HG03565 (cell line): ENCODE data around the gene GALNT1.
A peak's percentile ranks its signal among the peaks of the same experiment; 100 is the strongest.

Experiments used
- ATAC-seq: cut with Tn5 transposase; IDR thresholded peaks from one replicate; pipeline ENCODE4 v1.9.1; 2021; ENCODE audit warnings: mild to moderate bottlenecking, moderate library complexity; ENCODE audit not compliant: unreplicated experiment

Gene GALNT1

DNA sequence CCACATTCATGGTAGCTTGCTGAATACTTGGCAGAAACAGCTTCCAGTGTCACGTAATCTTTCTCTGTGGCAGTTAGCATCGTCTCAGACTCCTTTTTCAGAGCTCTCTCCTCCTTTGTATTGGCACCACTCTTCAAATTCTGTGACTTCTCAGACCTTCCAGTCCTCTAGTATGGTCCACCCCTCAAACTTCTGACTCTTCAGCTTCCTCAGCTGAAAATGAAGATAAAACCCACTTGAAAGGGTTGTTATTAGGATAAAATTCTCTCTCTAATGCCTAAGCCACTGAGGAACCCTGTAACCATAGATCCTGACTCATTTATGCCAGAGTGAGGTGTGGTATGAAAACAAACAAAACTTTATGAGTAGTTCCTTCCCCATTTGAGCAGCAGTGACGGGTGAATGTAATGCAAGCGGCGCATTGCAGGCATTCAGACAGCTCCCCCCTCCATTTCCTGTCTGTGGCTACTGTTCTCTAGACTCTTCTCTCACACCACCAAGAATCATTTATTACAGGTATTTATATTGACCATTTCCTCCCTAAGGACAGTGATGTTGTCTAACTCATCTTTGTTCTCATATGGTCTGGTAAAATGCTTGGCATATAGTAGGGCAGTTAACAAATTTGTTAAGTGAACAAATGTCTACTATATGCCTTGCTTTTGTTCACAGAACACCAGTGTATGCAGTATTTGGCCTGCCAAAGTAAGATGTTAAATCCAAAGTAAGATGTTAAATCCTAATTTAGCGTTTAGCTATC is 35.3 kb downstream of the GALNT1 start:
- ATAC-seq: peak; percentile 96

- no peak for ATAC-seq
Observed at GRCh38 chr18:35617865-35618264, 36.3 kb downstream of the GALNT1 start.

GRCh38 chr18:35618289-35618688 is 36.7 kb downstream of the GALNT1 start:
- ATAC-seq: no peak

DNA sequence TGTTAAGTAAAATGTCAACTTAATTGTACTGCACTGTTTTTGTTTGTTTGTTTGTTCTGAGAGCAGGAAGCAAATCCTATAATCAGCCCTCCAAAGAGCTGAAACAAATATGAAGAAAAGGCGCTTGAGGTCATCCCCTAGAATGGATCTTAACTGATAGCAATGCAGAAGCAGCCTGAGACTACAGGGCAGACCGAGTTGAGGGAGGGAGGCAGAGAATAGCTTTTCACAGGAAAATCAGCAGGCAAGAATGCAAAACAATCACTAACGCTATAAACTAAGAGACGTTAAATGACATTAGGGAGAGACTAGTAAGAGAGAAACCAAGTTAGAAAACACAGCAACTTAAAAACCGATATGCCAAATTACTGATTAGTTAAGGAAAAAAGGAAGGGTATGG is 37.2 kb downstream of the GALNT1 start:
- ATAC-seq: no peak

- ATAC-seq: no peak
Observed at GRCh38 chr18:35619464-35619863, 37.9 kb downstream of the GALNT1 start.

DNA sequence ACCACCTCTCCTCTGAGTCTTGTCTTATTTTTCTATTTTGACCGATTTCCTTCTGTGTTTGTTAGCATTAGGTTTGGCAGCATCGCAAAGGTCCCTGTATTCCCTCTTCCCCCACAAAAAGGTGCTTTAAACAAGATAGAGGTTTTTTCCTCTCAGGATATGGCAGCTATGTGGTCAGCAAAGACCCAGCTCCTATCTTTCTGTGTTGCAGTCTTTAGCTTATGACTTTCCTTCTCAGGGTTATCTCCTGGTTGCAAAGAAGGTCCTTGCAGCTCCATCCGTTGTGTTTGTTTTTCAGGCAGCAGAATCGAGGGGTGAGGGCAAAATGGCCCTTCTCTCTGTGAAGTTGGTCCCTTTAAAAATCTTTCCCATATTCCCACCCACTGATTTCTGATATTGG is 38.4 kb downstream of the GALNT1 start:
- ATAC-seq: no peak

DNA sequence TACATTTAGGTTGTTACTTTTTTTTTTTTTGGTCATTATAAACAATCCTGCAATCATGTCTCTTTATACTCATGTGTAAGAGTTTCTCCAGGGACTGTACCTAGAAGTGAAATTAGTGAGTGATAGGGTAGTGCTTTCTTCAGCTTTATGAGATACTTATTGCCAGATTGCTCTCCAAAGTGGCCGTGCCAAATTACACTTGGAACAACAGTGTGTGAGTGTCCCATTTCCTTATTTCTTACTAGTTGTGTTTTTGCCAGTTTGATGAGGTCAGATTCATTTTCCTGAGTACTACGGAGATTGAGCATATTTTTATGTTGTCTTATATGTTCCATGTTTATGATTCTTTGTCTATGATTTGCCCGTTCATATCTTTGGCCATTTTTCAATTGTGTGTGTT is 39.2 kb downstream of the GALNT1 start:
- ATAC-seq: no peak

DNA sequence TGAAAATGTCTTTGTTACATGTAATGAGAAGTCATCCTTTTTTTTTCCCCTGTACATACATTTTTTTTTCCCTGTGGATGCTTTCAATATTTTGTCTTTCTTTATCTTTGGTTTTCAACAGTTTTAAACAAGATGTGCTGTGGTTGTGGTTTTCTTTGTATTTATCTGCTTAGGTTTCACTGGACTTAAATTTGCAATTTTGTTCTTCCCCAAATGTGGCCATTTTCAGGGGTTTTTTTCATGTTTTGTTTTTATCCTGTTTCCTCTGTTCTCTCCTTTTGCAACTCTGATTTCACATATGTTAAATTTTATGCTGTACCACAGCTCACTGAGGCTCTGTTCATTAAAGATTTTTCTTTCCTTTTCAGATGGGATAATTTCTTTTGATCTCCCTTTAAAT is 41.7 kb downstream of the GALNT1 start:
- no peak for ATAC-seq

- ATAC-seq: peak; percentile 89
Observed at GRCh38 chr18:35624146-35624545, 42.6 kb downstream of the GALNT1 start.

GRCh38 chr18:35625232-35625631 is 43.7 kb downstream of the GALNT1 start:
- no peak for ATAC-seq

GRCh38 chr18:35633761-35634160 is 52.2 kb downstream of the GALNT1 start:
- ATAC-seq: no peak

DNA sequence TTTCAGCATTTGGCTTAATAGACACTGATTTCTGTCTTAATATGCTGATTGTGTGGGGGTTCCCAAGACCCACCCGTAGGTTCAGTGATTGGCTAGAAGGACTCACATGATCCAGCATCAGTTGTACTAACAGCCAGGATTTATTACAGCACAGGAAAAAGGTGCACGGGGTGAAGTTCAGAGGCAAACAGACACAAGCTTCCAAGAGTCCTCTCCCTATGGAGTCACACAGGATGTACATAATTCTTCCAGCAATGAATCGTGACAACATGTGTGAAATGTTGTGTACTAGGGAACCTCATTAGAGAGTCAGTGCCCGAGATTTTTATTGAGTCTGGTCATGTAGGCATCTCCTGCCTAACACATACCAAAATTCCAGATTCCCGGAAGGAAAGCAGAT is 52.8 kb downstream of the GALNT1 start:
- ATAC-seq: no peak

GRCh38 chr18:35635170-35635569 is 53.6 kb downstream of the GALNT1 start:
- no peak for ATAC-seq

DNA sequence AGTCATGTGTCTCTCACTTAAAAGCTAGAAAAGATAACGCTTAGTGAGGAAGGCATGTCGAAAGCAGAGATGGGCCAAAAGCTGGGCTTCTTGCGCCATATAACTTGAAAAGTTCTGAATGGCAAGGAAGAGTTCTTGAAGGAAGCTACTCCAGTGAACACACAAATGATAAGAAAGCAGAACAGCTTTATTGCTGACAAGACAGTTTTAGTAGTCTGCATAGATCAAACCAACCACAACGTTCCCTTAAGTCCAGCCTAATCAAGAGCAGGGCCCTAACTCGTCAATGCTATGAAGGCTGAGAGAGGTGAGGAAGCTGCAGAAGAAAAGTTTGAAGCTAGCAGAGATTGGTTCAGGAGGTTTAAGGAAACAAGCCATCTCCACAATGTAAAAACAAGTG is 55.7 kb downstream of the GALNT1 start:
- no peak for ATAC-seq

DNA sequence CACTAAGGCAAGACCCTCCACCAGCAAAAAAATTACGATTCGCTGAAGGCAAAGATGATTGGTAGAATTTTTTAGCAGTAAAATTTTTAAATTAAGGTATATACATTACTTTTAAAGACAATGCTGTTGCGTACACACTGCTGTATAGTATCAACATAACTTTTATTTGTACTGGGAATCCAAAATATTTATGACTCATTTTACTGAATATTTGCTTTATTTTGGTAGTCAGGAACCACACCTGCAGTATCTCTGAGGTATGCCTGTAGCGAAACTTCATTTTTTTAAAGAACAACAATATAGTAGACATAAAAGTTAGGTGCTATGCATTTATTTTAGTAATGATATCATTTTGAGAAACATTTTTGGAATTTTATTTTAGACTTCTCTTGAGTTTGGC is 57.8 kb downstream of the GALNT1 start:
- ATAC-seq: no peak

DNA sequence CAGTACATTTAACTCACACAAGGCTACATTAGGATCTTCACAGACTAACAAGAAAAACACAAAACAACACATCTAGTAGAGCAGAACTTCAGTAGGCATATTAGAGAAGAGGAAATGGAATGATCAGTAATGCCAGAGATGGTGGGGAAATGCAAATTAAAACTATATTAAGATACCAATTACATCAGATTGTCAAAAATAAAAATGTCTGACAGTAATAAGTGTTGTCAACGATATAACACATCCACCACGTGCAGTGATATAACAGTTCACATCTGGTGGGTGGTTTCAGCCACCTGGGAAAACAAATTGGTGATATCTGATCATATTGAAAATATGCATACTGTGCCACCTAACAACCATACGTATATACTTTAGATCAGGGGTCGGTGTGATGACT is 59.9 kb downstream of the GALNT1 start:
- no peak for ATAC-seq

DNA sequence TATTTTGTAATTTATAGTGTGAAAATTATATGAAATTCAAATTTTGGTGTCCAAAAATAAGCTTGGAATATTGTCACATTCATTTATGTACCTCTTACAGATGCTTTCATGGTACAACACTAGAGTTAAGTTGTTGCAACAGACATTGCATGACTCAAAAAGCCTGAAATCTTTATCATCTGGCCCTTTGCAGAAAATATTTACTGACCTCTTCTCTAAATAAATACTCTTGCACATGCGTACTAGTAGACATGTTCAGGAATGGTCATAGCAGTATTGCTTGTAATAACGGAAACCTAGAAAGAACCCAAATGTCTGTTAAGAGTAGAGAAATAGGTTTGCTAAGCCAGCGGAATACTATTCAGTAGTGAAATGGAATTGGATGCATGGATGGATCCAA is 60.4 kb downstream of the GALNT1 start:
- ATAC-seq: no peak

DNA sequence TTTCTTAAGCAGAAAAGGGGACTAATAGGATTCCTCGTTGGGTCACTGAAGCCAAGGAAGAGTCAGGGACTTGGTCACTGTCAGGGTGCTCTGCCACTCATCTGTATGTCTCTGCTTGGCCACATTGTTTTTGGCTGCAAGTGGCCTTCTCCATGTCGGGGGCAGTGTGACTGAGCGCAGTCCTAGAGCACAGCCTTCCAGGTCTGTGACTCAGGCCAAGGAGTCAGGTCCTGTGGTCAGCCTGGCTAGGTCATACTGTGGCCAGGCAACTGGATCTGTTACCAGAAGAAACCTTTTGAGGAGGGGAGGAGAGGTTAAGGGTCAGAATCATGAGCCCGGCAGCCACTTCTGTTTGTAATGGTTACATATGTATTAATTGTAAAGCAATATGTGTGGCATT is 61.3 kb downstream of the GALNT1 start:
- ATAC-seq: no peak

- no peak for ATAC-seq
Observed at GRCh38 chr18:35646449-35646848, 64.9 kb downstream of the GALNT1 start.

GRCh38 chr18:35653392-35654135 is 72.0 kb downstream of the GALNT1 start:
- no peak for ATAC-seq

DNA sequence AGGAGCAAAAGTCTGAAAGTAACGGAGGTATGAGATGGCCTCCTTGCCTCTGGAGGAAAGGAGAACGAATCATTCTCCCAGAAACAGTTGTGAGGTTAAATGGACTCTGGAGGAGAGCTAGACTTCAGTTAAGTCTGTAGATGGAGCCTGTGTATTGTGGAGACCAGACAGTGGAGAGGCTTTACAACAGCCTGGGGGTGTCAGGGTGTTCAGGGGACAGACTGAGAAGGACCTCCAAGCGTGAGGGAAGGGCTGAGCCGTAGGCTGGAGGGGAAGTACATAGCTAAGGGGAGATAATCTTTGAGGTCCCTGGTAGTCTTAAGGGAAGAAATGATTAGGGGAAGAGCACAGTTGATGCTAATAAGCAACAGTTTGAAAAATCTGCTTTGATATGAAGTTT is 76.6 kb downstream of the GALNT1 start:
- ATAC-seq: no peak

DNA sequence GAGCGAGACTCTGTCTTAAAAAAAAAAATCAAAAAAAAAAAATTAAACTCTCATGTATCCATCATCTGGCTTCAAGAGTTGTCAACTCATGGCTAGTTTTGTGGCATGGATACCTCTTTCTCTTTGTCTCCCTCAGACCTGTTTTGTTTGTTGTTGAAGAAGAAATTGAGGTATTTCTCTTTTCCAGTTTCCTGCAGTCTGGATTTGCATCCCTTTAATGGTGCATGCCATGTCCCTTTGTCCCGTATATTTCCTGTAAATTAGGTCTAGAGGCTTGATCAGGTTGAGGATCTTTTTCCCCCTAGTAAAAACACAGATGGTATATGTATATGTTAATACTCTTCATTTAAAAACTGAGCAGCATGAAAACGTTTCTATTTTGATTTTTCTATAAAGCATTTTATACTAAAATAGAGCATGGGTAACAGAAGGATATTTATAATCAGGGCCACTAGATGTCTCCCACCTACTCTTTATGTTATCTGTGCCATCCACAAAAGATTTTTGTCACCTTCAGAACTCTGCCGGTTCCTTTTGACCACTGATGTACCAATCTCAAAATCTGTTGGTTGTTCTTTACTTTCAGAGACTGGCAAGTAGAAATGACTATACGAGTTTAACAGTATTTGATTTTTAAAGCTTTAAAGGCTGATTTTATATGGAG is 80.1 kb downstream of the GALNT1 start:
- ATAC-seq: no peak
